HEK293 (cell line): Measurements from ENCODE around the gene MYOM1.

Source experiments
- CTCF ChIP-seq: fragments of 450-650 bp; formaldehyde crosslinking; IDR thresholded peaks from 2 replicates; pipeline ENCODE4 v1.5.1; 2016; ENCODE audit warnings: missing biosample characterization, missing genetic modification characterization
- ZBTB44 ChIP-seq: fragments of 450-650 bp; IDR thresholded peaks from 2 replicates; pipeline ENCODE4 v1.5.1; 2018; ENCODE audit warnings: missing biosample characterization, mild to moderate bottlenecking, missing genetic modification characterization
- ZBTB7A ChIP-seq: fragments of 450-650 bp; formaldehyde crosslinking; IDR thresholded peaks from 2 replicates; pipeline ENCODE4 v1.5.1; 2016; ENCODE audit warnings: low read depth, missing biosample characterization, missing genetic modification characterization
- ZSCAN30 ChIP-seq: fragments of 450-650 bp; IDR thresholded peaks from 2 replicates; pipeline ENCODE4 v1.5.1; 2018; ENCODE audit warnings: missing biosample characterization, mild to moderate bottlenecking, missing genetic modification characterization, moderate library complexity

- TF ChIP-seq ZBTB7A (tag by site-specific recombination) (no peak), ZBTB44 (tag by site-specific recombination) (no peak), CTCF (no peak), ZSCAN30 (no peak)
These were observed 69.5 kb downstream of the MYOM1 start for GRCh38 chr18:3150274-3150673.
